GM21528 (cell line): Measurements from ENCODE around the gene NPAS3.

Source experiments
- ATAC-seq: cut with Tn5 transposase; IDR thresholded peaks from one replicate; pipeline ENCODE4 v1.9.1; 2021; ENCODE audit warnings: mild to moderate bottlenecking, moderate library complexity; ENCODE audit not compliant: unreplicated experiment, low FRiP score

The NPAS3 gene

GRCh38 chr14:33404964-33405574 lies 466.4 kb downstream of the NPAS3 start:
- no peak for ATAC-seq

GRCh38 chr14:33406766-33407165 lies 468.1 kb downstream of the NPAS3 start:
- ATAC-seq: no peak

GRCh38 chr14:33408291-33408690 lies 469.6 kb downstream of the NPAS3 start:
- ATAC-seq: no peak

GRCh38 chr14:33412450-33412849 lies 473.8 kb downstream of the NPAS3 start:
- ATAC-seq: no peak

GRCh38 chr14:33413381-33413780 lies 474.7 kb downstream of the NPAS3 start:
- ATAC-seq: no peak

GRCh38 chr14:33414041-33414440 lies 475.4 kb downstream of the NPAS3 start:
- no peak for ATAC-seq

- no peak for ATAC-seq
Measured at GRCh38 chr14:33420051-33420627, 481.5 kb downstream of the NPAS3 start.

- ATAC-seq: no peak
Measured at GRCh38 chr14:33430414-33431035, 491.8 kb downstream of the NPAS3 start.

- ATAC-seq: no peak
Measured at GRCh38 chr14:33432407-33433023, 493.8 kb downstream of the NPAS3 start.

GRCh38 chr14:33433396-33433795 lies 494.7 kb downstream of the NPAS3 start:
- no peak for ATAC-seq

- ATAC-seq: no peak
Measured at GRCh38 chr14:33435911-33436689, 497.4 kb downstream of the NPAS3 start.

GRCh38 chr14:33441633-33442032 lies 503.0 kb downstream of the NPAS3 start:
- no peak for ATAC-seq

- no peak for ATAC-seq
Measured at GRCh38 chr14:33444136-33444535, 505.5 kb downstream of the NPAS3 start.

GRCh38 chr14:33449268-33449667 lies 510.6 kb downstream of the NPAS3 start:
- ATAC-seq: no peak

GRCh38 chr14:33449703-33450395 lies 511.2 kb downstream of the NPAS3 start:
- no peak for ATAC-seq

- no peak for ATAC-seq
Measured at GRCh38 chr14:33450416-33450815, 511.7 kb downstream of the NPAS3 start.

GRCh38 chr14:33451211-33451610 lies 512.5 kb downstream of the NPAS3 start:
- ATAC-seq: no peak

GRCh38 chr14:33452995-33453394 lies 514.3 kb downstream of the NPAS3 start:
- ATAC-seq: no peak

- ATAC-seq: no peak
Measured at GRCh38 chr14:33454022-33454595, 515.4 kb downstream of the NPAS3 start.

- no peak for ATAC-seq
Measured at GRCh38 chr14:33454707-33455106, 516.0 kb downstream of the NPAS3 start.
